ENCODE data around the gene DLX6. TPM values are rescaled to one million over a fixed set of nuclear protein-coding genes. Genes with fewer than 3 reads are reported as not detected.

DLX6 gene
- total RNA-seq, 1 donor from 2014 or later = 10.9 TPM

GRCh38 chr7:97009753-97010732, 4.7 kb downstream of the DLX6 start:
- Mint-ChIP-seq H3K9me3 (no peaks in the 10 kb centered on the region), H3K27me3 (ENCODE audit: low read depth) (peaks cover 90% of the 10 kb centered on the region), H3K36me3 (peaks cover 30% of the 10 kb centered on the region), H3K4me1 (peaks cover 25% of the 10 kb centered on the region), H3K27ac (no peak overlapping the region), H3K4me3 (no peak overlapping the region)
- no peak for TF ChIP-seq CTCF (IDR thresholded peaks at IDR 0.05; ENCODE audit: unreplicated experiment)
- no peak for DNase-seq (ENCODE audit: low spot score in 2 of 2, unreplicated experiment in 2 of 2)

GRCh38 chr7:97011104-97011503, 5.8 kb downstream of the DLX6 start:
- Mint-ChIP-seq H3K36me3 (peaks cover 30% of the 10 kb centered on the region), H3K27ac (no peak overlapping the region), H3K4me3 (no peak overlapping the region), H3K27me3 (ENCODE audit: low read depth) (peaks cover 94% of the 10 kb centered on the region), H3K9me3 (no peaks in the 10 kb centered on the region), H3K4me1 (peaks cover 30% of the 10 kb centered on the region)
- TF ChIP-seq CTCF (IDR thresholded peaks at IDR 0.05; ENCODE audit: unreplicated experiment) = no peak
- no peak for DNase-seq (ENCODE audit: low spot score in 2 of 2, unreplicated experiment in 2 of 2)

GRCh38 chr7:97011536-97012364, 6.4 kb downstream of the DLX6 start:
- Mint-ChIP-seq H3K27ac (no peak overlapping the region), H3K9me3 (no peaks in the 10 kb centered on the region), H3K4me3 (no peak overlapping the region), H3K4me1 (peaks cover 32% of the 10 kb centered on the region), H3K27me3 (ENCODE audit: low read depth) (peaks cover 97% of the 10 kb centered on the region), H3K36me3 (peaks cover 30% of the 10 kb centered on the region)
- TF ChIP-seq CTCF (IDR thresholded peaks at IDR 0.05; ENCODE audit: unreplicated experiment) = no peak
- DNase-seq (ENCODE audit: low spot score in 2 of 2, unreplicated experiment in 2 of 2) = no peak

GRCh38 chr7:97012365-97013133, 7.2 kb downstream of the DLX6 start:
- Mint-ChIP-seq H3K36me3 (peaks cover 30% of the 10 kb centered on the region), H3K4me1 (peaks cover 32% of the 10 kb centered on the region), H3K9me3 (no peaks in the 10 kb centered on the region), H3K27ac (no peak overlapping the region), H3K4me3 (no peak overlapping the region), H3K27me3 (ENCODE audit: low read depth) (peaks cover 97% of the 10 kb centered on the region)
- DNase-seq (ENCODE audit: low spot score in 2 of 2, unreplicated experiment in 2 of 2) = no peak
- no peak for TF ChIP-seq CTCF (IDR thresholded peaks at IDR 0.05; ENCODE audit: unreplicated experiment)

- no peak overlapping the region for H3K4me3 Mint-ChIP-seq
- no peaks in the 10 kb centered on the region for H3K9me3 Mint-ChIP-seq
- H3K36me3 Mint-ChIP-seq = peaks cover 24% of the 10 kb centered on the region
- H3K4me1 Mint-ChIP-seq = peaks cover 35% of the 10 kb centered on the region
- no peak for TF ChIP-seq CTCF (IDR thresholded peaks at IDR 0.05; ENCODE audit: unreplicated experiment)
- no peak overlapping the region for H3K27ac Mint-ChIP-seq
- no peak for DNase-seq (ENCODE audit: low spot score in 2 of 2, unreplicated experiment in 2 of 2)
- peaks cover 97% of the 10 kb centered on the region for H3K27me3 Mint-ChIP-seq (ENCODE audit: low read depth)
Measured at GRCh38 chr7:97013134-97013844, 7.9 kb downstream of the DLX6 start.

Data from mesothelial cell of epicardium (in vitro differentiated cells).